Heart left ventricle (tissue), 16 donors: ENCODE measurements around the gene BCL11A. TPM values are rescaled to one million over a fixed set of nuclear protein-coding genes. Genes with fewer than 3 reads are reported as not detected.
"Not testable (repeated sequence)": the region's sequence is repeated elsewhere in the genome, so short reads cannot be mapped to it uniquely, and the experiment has no call there.

Experiments used
- ATAC-seq, 4 donors: fragments of 200-7000 bp; cut with Tn5 transposase; one replicate each; pipeline ENCODE4 v1.9.1; 2020 to 2022; ENCODE audit warnings: moderate library complexity in 4 of 4, mild to moderate bottlenecking in 3 of 4, moderate number of reproducible peaks in 1 of 4
- DNase-seq, 5 donors: peaks; one replicate each; pipeline ENCODE4 v3.0.0-alpha.2; 2020
- H3K27ac ChIP-seq, 12 donors: fragments of 200-600 bp; sonication (generic) in 4 of 12; one replicate each; pipeline versions ENCODE4 v1.5.0 to v1.8.0; 2016 to 2022; ENCODE audit warnings: mild to moderate bottlenecking in 2 of 12
- H3K27me3 ChIP-seq, 9 donors: fragments of 200-600 bp; sonication (generic) in 2 of 9; one replicate each; pipeline versions ENCODE4 v1.5.1 to v1.8.0; 2016 to 2022; ENCODE audit warnings: mild to moderate bottlenecking in 3 of 9
- H3K36me3 ChIP-seq, 9 donors: fragments of 200-600 bp; sonication (generic) in 2 of 9; one replicate each; pipeline versions ENCODE4 v1.5.0 to v1.8.0; 2018 to 2022; ENCODE audit warnings: mild to moderate bottlenecking in 2 of 9
- H3K4me1 ChIP-seq, 12 donors: fragments of 200-600 bp; sonication (generic) in 4 of 12; one replicate each; pipeline versions ENCODE4 v1.5.0 to v1.8.0; 2016 to 2022; ENCODE audit warnings: mild to moderate bottlenecking in 3 of 12
- H3K4me3 ChIP-seq, 12 donors: fragments of 200-600 bp; sonication (generic) in 4 of 12; one replicate each; pipeline versions ENCODE4 v1.5.0 to v1.8.0; 2017 to 2022; ENCODE audit warnings: mild to moderate bottlenecking in 9 of 12, moderate library complexity in 4 of 12
- H3K9me3 ChIP-seq, 12 donors: fragments of 200-600 bp; sonication (generic) in 4 of 12; one replicate each; pipeline versions ENCODE4 v1.5.0 to v1.8.0; 2016 to 2022; ENCODE audit warnings: mild to moderate bottlenecking in 1 of 12
- CTCF ChIP-seq, 12 donors: fragments of 200-600 bp; sonication (generic) in 4 of 12; IDR thresholded peaks; one replicate each; pipeline versions ENCODE4 v1.5.0 to v1.8.0; 2018 to 2022; ENCODE audit warnings: antibody characterized with exemption in 12 of 12, mild to moderate bottlenecking in 5 of 12
- POLR2A ChIP-seq, 2 donors: fragments of 450-650 bp; IDR thresholded peaks; one replicate each; pipeline ENCODE4 v1.6.1; 2017; ENCODE audit warnings: antibody characterized with exemption in 2 of 2, mild to moderate bottlenecking in 2 of 2, moderate library complexity in 2 of 2
- WGBS, 4 donors: extraction: QIAGEN DNeasy Blood & Tissue Kit in 2 of 4; methylation state at CpG; one replicate each; pipeline versions ENCODE4 v1.1.5 to v1.1.7; 2013 to 2018; 5-methylcytosine and 5-hydroxymethylcytosine counted together
- intact Hi-C, 10 donors: fragments of 100-400 bp; cut with DNase I; formaldehyde crosslinking; loops; one replicate each; pipeline versions ENCODE4 v1.11.1 to v1.14.2; 2022
- polyA plus RNA-seq, 2 donors: library from polyadenylated mRNA; stranded (reverse); fragments of 200-250 nt; gene quantifications; one replicate each; pipeline ENCODE4 v1.2.3, GENCODE V29; 2013
- total RNA-seq, 9 donors: library from RNA; depleted of rRNA in 2 of 9; stranded (reverse); fragments of >200 nt in 2 of 9; fragmentation: NEBNext Ultra II Directional in 3 of 9; extraction: Animal tissue kit (Norgen Biotek cat#: 25700) in 3 of 9; gene quantifications; one replicate each; pipeline versions ENCODE4 v1.1.0 to v1.2.4, GENCODE V29; 2016 to 2023
- donor health status: ischemic (EF 13 %, LVEDD 7.1; RV severe dilation, severe dysfunction).
- donor health status: healthy with polysubstance abuse.
- donor health status: DM: no; HTN: yes; CAD: no.
- donor health status: DM: no; HTN: no; CAD: no.
- donor health status: ischemic (EF 25% LVEDD 6.9; RV normal size, moderate dysfunction).
- donor health status: ischemic (EF 25% LVEDD 5.7; RV mildly dilated, moderate dysfunction).
- donor health status: healthy.
- donor health status: DM: yes; HTN: yes; CAD: no.
- donor health status: ischemic (EF 35%, LVEDD 5.7; RV mildly dilated, moderate dysfunction).
- donor health status: nonischemic (EF 11% LVEDD 7.7; RV severe dilation, severe dysfunction).
- donor health status: DM: yes; HTN: yes; CAD: no.
- donor health status: PGD.
- donor health status: ischemic (EF 29% LVEDD 5.4; RV normal size, mild dysfunction).
- donor health status: nonischemic (EF 23%, LVEDD 6.1; RV moderate dilation, normal function).

The BCL11A gene
- total and polyA plus RNA-seq, 11 donors = 5.6 to 31.9 (median 20.2) TPM

GRCh38 chr2:60423505-60423904 is 129.9 kb downstream of the BCL11A start:
- H3K4me1 ChIP-seq = peaks cover 0 to 6% (median 0%) of the 10 kb centered on the region in 12 donors
- peaks cover 0 to 3% (median 0%) of the 10 kb centered on the region in 12 donors for H3K9me3 ChIP-seq
- 65 to 71% (median 69%) methylated on average over 1 of the region's 1 CpG for WGBS, 4 donors
- no peak for DNase-seq
- intact Hi-C loops = no loop called here
- no peak overlapping the region for H3K4me3 ChIP-seq
- H3K36me3 ChIP-seq = no peaks in the 10 kb centered on the region
- no peaks in the 10 kb centered on the region for H3K27me3 ChIP-seq
- no peak for TF ChIP-seq CTCF (IDR thresholded peaks at IDR 0.05)
- TF ChIP-seq POLR2A (IDR thresholded peaks at IDR 0.05) = no peak
- H3K27ac ChIP-seq = no peak overlapping the region
- no peak for ATAC-seq

- Histone ChIP-seq H3K4me3 (no peak overlapping the region), H3K27me3 (no peaks in the 10 kb centered on the region), H3K27ac (no peak overlapping the region), H3K4me1 (peaks cover 0 to 6% (median 0%) of the 10 kb centered on the region in 12 donors), H3K9me3 (peaks cover 0 to 3% (median 0%) of the 10 kb centered on the region in 12 donors), H3K36me3 (no peaks in the 10 kb centered on the region)
- DNase-seq (no peak), ATAC-seq (no peak)
- WGBS, 4 donors = 56 to 64% (median 59%) methylated on average over 7 of the region's 7 CpGs
- intact Hi-C loops = no loop called here
- TF ChIP-seq POLR2A (IDR thresholded peaks at IDR 0.05) = no peak
- TF ChIP-seq CTCF (IDR thresholded peaks at IDR 0.05) = no peak
Observed at GRCh38 chr2:60422826-60423483, 130.5 kb downstream of the BCL11A start.

GRCh38 chr2:60417210-60417609 is 136.2 kb downstream of the BCL11A start:
- peak overlapping the region in 3 of 12 donors; percentile 37 to 74 (median 43) for H3K27ac ChIP-seq
- H3K4me3 ChIP-seq, intact Hi-C loops, H3K27me3 ChIP-seq, H3K36me3 ChIP-seq, H3K9me3 ChIP-seq, DNase-seq, H3K4me1 ChIP-seq: not testable (repeated sequence)
- WGBS, 4 donors = 73 to 89% (median 79%) methylated on average over 1 of the region's 1 CpG
- peak in 1 of 4 donors; percentile 18 for ATAC-seq

- Histone ChIP-seq H3K27me3 (no peaks in the 10 kb centered on the region), H3K4me1 (peaks cover 0 to 9% (median 0%) of the 10 kb centered on the region in 12 donors), H3K9me3 (peaks cover 0 to 6% (median 0%) of the 10 kb centered on the region in 12 donors), H3K36me3 (no peaks in the 10 kb centered on the region), H3K4me3 (no peak overlapping the region), H3K27ac (peak overlapping the region in 5 of 12 donors; percentile 21 to 74 (median 37))
- WGBS, 4 donors = 35 to 43% (median 39%) methylated on average over 10 of the region's 10 CpGs
- peak; percentile 58 to 91 (median 87) for ATAC-seq
- TF ChIP-seq POLR2A (IDR thresholded peaks at IDR 0.05) (no peak), CTCF (IDR thresholded peaks at IDR 0.05) (no peak)
- intact Hi-C loops = no loop called here
- peak in 4 of 5 donors; percentile 10 to 75 (median 41) for DNase-seq
Observed at GRCh38 chr2:60416221-60417008, 137.0 kb downstream of the BCL11A start.
